GM18507 (cell line): ENCODE measurements around the gene CRYBB3.
"Not testable (repeated sequence)": the region's sequence is repeated elsewhere in the genome, so short reads cannot be mapped to it uniquely, and the experiment has no call there.

Source experiments
- DNase-seq: peaks from one replicate; pipeline ENCODE4 v3.0.0; 2011; ENCODE audit warnings: low read depth; ENCODE audit not compliant: insufficient read length; ENCODE audit errors: extremely low spot score
- FAIRE-seq: peaks from 2 replicates; lab custom pipeline; 2011; peaks lifted over from hg19 to GRCh38; lab: Jason Lieb, UNC

Gene CRYBB3

DNA sequence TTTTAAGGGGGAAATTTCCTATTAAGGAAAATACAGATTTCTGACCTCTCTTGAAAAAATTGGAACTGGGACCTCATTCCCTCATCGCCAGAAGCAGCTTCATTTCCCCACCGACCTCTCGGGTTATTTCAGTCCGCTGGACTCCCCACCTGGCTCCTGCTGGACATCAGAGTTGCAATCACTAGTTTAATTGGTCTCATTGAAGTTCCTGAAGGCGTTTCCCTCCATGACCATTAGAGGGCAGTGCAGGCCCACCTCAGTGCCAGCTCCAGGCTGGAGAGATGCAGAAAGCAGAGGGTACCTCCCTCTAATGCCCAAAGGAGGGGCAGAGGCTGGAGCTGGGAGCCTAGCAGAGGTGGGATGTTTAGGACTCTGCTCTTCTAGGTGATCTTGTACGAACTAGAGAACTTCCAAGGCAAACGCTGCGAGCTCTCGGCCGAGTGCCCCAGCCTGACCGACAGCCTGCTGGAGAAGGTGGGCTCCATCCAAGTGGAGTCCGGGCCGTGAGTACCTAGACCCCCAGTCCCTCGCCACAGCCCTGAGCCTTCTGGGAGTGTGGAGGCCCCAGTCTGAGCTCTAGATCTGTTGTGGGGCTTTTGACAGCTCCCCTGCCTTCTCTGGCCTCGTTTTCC, 2.7 kb downstream of the CRYBB3 start:
- FAIRE-seq (peak; percentile 70), DNase-seq (peak; percentile 52)

DNA sequence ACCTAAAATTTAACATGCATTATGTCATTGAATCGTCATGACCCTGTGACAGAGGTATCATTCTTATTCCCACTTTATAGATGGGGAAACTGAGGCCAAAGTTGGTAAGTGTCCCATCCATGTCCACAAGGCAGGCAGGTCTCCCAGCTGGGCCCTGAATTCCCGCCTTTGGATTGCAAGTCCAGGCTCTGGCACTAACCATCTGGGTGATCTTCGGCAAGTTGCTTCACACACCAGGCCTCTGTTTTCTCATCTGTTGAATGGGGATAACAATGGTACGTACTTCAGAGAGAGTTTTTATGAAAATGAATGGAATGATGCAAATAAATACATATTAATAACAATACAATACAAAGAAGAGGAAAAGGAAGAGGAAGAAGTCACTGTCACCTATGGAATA, 3.4 kb downstream of the CRYBB3 start:
- FAIRE-seq (no peak), DNase-seq (no peak)

DNA sequence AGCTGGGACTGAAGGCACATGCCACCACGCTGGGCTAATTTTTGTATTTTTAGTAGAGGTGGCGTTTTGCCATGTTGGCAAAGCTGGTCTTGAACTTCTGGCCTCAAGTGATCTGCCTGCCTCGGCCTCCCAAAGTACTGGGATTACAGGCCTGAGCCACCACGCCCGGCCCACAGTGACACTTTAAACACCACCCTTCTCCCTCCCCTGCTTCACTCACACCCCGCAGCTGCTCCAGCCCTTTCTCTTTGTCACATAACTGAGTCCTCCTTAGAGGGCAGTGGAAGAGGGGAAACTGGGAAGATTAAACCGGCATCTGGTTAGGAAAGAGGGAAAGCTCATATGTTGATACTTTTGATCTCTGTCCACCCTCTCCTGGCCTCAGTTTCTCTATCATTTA, 4.9 kb downstream of the CRYBB3 start:
- DNase-seq, FAIRE-seq: not testable (repeated sequence)

DNA sequence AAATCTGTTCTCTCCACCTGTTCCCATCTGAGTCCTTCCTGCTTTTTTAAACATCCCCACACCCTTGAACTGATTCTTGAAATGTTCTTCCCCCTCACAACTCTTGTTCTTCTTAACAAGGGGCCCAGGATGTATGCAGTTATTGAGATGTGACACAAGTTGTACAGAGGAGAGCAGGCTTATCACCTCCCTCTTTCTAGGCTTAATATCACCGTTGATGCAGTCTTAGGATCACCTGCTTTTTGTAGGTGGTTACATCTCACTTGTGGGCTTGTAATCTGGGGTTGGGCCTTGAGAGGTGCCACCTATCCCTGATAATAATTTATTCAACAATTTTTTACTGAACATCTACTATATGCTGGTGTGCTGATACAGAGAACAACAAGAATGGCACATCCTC, 6.2 kb downstream of the CRYBB3 start:
- DNase-seq (no peak), FAIRE-seq (no peak)

DNA sequence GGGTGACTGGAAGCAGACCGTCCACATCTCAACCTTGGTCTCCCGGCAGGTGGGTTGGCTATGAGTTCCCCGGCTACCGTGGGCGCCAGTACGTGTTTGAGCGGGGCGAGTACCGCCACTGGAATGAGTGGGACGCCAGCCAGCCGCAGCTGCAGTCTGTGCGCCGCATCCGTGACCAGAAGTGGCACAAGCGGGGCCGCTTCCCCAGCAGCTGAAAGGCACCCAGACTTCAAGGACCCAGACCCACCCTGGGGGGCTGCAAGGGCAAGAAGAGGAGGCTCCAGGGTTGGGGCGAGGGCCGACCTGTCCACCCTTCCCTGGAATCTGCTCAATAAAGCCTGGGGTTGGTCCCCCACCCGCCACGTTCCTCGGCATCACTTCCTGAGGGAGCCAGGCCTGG, 7.3 kb downstream of the CRYBB3 start:
- DNase-seq (no peak), FAIRE-seq (no peak)

DNA sequence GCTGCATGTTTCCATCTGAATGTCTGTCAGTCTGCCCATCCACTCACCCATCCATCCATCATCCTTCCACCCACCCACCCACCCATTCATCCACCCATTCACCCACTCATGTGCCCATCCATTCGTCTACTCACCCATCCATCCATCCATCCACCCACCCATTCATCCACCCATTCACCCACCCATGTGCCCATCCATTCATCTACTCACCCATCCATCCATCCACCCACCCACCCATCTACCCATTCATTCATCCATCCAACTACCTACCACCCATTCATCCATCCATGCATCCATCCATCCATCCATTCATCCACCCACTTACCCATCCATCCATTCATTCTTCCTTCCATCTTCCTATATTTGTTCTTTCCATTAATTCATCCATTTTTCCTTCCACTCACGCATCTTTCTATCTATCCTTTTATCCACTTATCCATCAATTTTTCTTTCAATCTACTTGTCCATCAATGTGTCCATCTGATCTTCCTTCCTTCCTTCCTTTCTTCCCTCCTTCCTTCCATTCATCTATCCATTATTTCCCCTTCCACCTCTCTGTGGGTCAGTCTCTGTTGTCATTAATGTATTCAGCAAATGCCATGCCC, 8.0 kb downstream of the CRYBB3 start:
- no peak for DNase-seq
- no peak for FAIRE-seq

DNA sequence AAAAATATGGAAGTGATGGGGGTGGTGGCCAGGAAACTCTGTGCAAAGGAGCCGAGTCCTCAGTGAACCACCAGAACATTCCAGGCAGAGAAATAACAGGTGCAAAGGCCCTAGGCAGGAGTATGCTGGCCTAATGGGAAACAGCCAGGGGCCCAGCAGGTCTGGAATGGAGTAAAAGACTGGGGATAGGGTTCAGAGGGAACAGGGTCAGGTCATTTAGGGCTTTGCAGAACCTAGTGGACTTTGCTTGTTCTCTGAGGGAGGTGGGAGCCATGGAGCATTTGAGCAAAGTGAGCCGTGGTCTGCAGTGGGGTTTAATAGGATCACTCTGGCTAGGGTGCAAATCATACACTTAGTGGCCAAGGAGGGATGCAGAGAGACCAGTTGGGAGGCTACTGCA, 8.7 kb downstream of the CRYBB3 start:
- DNase-seq (no peak), FAIRE-seq (no peak)

DNA sequence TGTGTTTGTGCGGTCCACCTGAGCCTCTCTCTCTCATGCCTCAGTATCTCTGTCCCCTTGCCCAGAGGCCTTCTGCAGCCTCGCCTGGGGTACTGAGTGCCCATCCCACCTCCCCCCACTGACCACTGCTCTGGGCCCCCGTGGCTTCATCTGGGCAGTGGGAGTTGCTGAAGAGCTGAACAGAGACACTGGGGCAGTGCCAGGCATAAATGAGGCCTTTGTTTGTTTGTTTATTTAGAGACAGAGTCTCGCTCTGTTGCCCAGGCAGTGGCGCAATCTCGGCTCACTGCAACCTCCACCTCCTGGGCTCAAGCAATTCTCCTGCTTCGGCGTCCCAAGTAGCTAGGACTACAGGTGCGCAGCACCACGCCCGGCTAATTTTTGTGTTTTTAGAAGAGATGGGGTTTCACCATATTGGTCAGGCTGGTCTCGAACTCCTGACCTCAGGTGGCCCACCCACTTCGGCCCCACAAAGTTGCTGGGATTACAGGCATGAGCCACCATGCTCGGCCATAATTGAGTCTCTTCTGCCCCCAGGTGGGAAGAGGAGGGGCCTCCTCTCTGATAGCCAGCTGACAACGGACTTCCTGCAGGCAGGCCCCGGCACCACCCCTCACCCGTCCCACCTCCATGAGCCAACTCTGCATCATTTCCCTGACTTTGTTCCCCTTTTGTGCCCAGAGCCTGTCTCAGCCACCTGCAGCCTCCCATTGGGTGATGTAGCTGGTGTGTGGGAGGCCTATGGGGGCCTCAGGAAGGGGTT, 9.3 kb downstream of the CRYBB3 start:
- DNase-seq (no peak), FAIRE-seq (no peak)

DNA sequence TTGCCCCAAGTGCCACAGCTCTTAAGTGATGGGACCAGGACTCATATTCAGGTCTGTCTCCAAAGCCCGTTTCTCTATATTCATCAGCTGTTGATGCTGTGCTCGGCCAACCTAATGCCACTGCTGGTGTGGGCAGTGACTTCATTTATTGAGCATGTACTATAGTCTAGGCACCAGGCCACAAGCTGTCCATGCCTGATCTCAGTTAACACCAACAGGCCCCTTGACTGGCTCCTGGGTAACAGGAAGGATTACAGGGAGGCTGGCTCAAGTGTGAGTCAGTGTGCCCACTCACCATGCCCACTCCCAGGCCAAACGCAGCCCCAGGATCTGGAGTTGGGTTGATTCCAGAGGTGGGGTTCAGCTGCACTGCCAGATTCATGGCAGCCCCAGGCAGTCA, 11.1 kb downstream of the CRYBB3 start:
- no peak for FAIRE-seq
- DNase-seq: no peak

DNA sequence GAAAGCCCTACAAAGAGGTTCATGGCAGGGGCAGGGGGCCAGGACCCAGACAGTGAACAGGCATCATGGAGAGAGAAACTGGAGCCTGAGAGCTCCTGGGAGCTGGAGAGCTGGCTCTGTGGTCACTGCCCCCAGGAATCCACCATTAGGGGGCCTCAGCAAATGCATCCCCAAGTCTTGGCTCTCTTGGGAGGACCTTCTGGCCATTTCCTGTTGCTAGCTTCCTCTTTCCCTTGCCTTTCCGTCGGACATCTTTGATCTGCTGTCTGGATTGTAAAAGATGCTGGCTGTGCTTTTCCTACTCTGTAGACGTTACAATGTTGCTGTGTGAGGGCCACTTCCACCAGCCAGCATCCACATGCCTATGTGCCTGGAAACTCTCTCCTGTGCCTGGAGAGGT, 12.7 kb downstream of the CRYBB3 start:
- DNase-seq (no peak), FAIRE-seq (no peak)

DNA sequence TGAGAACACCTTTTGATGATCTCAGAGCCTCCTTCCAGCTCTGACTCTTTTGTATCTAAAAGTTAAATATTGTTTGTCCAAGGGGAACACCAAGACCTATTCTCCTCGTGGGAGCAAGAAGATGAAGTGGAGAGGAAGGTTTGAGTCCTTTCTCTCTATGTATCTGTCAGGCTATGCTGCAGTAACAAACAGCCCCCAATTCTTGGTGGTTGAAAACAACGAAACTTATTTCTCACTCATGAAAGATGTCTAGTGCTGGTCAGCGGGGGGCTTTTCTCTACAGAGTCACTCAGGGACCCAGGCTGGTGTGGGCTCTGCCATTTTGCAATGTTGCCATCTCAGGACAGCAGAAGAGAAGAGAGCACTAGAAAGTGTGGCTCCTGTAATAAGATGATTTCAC, 13.6 kb downstream of the CRYBB3 start:
- FAIRE-seq: no peak
- DNase-seq: no peak

DNA sequence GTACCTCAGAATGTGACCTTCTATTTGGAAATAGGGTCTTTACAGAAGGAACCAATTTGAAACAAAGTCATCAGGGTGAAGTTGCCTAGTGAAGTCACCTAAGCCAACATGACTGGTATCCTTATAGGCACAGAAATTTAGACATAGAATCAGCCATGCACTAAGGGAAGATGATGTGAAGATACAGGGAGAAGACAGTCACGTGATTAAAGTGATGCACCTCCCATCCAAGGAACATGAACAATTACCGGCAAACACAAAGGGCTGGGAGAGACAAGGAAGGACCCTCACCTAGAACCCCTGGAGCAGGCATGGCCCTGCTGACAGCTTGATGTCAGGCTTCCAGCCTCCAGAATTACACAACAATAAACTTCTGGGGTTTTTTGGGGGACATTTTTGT, 16.6 kb downstream of the CRYBB3 start:
- DNase-seq (no peak), FAIRE-seq (no peak)

DNA sequence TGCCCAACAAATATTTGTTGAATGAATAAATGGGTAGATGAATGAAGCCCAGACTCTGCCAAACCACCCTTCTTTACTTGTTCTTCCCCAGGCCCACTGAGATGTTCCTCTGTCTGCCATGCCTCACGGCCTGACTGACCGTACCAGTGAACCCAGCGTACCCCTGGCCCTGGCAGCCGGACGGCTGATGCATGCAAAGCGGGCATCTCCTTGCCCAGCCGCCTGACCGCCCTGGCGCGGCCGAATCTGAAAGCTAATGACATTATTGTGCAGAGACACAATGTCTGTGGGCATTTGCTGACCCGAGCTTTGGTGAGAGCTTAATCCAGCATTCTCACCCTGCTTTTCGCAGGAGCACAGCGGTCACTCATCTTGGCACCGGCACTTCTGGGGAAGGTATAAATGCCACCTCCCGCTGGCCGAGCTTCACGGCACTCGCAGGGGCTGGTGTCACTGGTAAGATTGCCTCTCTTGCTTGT, 19.6 kb downstream of the CRYBB3 start, which contains the start of gene CRYBB2:
Gene CRYBB2, plus strand, starts transcription at position 429 of the 479 bp plus-strand sequence. CDS start 1,791 bp downstream, outside the sequence.
- DNase-seq: no peak
- FAIRE-seq: no peak

DNA sequence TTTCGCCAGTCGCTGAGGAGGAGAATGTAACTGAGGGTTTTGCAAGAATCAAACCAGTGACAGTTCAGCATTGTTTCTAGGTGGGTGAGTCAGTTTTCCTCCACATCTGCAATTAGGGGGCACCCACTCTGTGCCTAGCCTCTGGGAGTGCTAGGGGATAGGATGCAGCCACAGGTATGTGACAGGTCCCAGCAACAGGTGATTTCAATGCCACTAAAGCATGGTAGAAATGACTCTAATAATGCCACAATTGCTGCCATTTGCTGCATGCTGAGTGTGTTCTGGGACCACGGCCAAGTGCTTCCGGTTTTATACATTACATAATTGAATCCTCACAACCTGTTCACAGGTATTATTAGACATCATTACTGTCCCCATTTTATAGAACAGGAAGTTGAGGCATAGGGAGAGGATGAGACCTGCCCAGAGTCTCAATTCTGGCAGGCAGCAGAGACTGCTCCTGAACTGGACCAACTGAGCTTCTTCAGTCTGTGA, 20.3 kb downstream of the CRYBB3 start:
- no peak for DNase-seq
- FAIRE-seq: no peak

DNA sequence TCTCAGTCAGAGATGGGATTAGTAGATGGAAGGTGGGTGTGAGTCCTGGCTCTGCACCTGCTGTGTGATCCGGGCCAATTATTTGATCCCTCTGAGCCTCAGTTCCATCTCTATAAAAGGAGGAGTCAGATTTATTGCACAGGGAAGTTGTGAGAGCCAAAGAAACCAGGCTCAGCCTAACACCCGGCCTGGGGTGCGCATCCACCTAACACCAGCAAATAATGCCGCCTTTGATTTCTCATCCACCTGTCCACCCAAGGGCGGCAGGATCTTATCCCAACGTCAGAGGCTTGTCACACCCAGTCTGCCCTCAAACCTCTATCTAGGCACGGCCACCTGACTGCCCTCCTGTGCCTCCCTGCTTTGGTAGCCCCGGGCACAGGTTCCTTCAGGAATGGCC, 22.1 kb downstream of the CRYBB3 start:
- DNase-seq (no peak), FAIRE-seq (no peak)

DNA sequence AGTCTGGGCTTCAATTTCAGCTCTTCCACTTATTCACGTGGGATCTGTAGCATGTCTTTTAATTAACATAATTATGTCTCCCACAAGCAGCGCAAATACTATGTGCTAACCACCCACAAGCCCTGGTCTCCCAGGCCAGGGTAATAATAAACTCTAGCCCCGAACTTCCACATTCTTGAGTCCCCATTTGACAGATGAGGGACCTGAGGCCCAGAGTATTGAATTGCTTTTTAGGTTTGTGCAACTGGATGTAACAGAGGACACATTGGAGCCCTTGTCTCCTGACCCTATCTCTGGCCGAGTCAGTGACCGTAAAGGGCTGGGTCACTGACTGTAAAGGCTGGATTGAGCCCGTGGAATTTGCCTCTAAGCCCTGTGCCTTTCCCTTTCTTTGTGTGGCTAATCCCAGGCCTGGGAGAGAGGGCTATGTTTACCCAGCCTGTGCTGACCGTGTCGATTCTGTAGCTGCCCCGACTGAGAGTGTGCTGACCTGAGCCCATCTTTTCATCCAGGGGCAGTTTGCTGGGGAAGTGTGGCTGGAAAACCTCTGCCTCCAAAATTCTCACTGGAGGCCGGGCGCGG, 23.7 kb downstream of the CRYBB3 start:
- DNase-seq (no peak), FAIRE-seq (no peak)

DNA sequence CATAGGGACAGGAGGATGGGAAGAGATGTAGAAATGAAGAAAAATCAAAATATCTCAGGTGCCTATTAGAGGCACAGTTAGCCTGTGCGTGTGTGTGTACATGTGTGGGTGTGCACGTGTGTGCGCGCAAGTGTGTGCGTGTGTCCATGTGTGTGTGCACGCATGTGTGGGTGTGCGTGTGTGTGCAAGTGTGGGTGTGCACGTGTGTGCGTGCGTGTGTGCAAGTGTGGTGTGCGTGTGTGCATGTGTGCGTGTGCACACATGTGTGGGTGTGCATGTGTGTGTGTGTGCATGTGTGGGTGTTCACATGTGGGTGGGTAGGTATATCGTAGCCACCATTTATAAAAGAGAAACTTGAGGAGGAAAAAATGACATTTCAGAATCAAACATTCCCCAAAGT, 29.2 kb downstream of the CRYBB3 start:
- DNase-seq (no peak), FAIRE-seq (no peak)

DNA sequence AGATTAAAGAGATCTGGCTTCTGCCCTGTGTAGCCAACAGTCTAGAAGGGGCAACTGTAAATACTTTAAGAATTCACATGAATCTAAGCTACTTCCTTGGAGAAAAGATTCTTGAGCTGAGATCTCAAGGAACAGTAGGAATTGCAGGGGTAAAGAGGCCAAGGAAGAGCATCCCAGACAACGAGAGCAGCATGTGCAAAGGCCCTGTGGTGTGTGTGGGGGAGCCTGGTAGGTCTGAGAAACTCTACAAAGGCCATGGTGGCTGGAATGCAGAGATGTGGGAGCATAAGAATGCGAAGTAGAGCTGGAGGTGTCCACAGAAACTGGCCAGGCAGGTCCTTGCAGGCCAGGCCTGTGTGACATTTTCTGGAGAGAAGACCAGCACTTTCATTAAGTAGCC, 31.1 kb downstream of the CRYBB3 start:
- not testable (repeated sequence) for FAIRE-seq, DNase-seq

DNA sequence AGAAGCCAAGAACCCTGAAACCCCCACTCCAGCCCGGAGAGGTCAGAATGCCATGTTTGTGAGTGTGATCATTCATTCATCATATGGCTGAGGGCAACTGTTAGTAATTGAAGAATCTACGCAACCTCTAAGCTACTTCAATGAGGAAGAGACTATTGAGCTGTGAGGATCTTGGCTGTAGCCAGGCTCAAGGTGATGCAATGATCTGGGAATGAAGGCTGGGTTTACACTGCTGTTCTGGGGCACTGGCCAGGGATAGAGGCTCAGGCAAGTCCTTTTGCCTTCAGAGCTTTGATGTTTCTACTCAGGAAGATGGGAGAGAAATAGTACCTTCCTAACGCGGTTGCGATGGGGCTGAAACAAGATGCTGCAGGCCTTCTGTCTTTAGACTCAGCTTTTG, 32.6 kb downstream of the CRYBB3 start:
- FAIRE-seq: no peak

DNA sequence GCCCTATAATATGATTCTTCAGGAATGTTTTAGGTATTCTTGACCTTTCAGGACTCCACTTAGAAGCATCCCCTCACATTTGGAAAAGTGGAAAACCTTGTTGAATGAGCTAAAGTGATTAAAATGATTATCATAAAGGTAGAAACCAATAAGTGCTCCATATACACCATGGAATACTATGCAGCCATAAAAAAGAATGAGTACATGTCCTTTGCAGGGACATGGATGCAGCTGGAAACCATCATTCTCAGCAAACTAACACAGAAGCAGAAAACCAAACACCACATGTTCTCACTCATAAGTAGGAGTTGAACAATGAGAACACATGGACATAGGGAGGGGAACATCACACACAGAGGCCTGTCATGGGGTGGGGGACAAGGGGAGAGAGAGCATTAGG, 34.0 kb downstream of the CRYBB3 start:
- DNase-seq, FAIRE-seq: not testable (repeated sequence)

More for the DNA sequence above, 32.6 kb downstream of the CRYBB3 start:
- DNase-seq: no peak
